H1 (cell line): Measurements from ENCODE around the gene UTP25. TPM values are rescaled to one million over a fixed set of nuclear protein-coding genes. Genes with fewer than 3 reads are reported as not detected.

Experiments
- BCL11A ChIP-seq, 2 experiments: IDR thresholded peaks; one replicate each; pipeline ENCODE4 v1.6.1; 2011; ENCODE audit warnings: low read depth in 2 of 2, low read length in 2 of 2, mild to moderate bottlenecking in 2 of 2
- NRF1 ChIP-seq: IDR thresholded peaks from 2 replicates; pipeline ENCODE4 v1.6.1; 2011; ENCODE audit warnings: mild to moderate bottlenecking, low read depth, low read length, improper control_type of control experiment
- POLR2AphosphoS5 ChIP-seq: IDR thresholded peaks from 2 replicates; pipeline ENCODE4 v1.6.1; 2011; ENCODE audit warnings: low read depth, low read length
- USF2 ChIP-seq: IDR thresholded peaks from 2 replicates; pipeline ENCODE4 v1.6.1; 2011; ENCODE audit warnings: low read length, improper control_type of control experiment
- polyA plus RNA-seq, 7 experiments: library from polyadenylated mRNA; depleted of rRNA in 3 of 7; stranded (reverse) in 5 of 7; unstranded in 2 of 7; fragments of >200 nt in 5 of 7; fragments of 200-250 nt in 2 of 7; gene quantifications; 1 replicate in 5 of 7; 2 replicates in 1 of 7; 4 replicates in 1 of 7; pipeline versions ENCODE4 v1.2.1 to v1.2.3, GENCODE V29; 2011 to 2013; ENCODE audit warnings: missing spikeins in 2 of 7, mixed read lengths in 2 of 7
- total RNA-seq: library from RNA; stranded (reverse); fragmentation: NEBNext Ultra II Directional; extraction: Animal tissue kit (Norgen Biotek cat#: 25700); gene quantifications from 2 replicates; pipeline ENCODE4 v1.2.1, GENCODE V29; 2021
- TF ChIP-seq, protein P1 (sequence below): IDR thresholded peaks from 2 replicates; pipeline ENCODE4 v1.6.1; 2011; ENCODE audit warnings: low read depth, mild to moderate bottlenecking, low read length; ENCODE audit not compliant: insufficient read depth

Gene UTP25
- total and polyA plus RNA-seq, 2 of the 8 experiments (the other 6 are each of a cell fraction or from before 2014, with no cell fraction given), result 4.0 to 7.6 TPM

DNA sequence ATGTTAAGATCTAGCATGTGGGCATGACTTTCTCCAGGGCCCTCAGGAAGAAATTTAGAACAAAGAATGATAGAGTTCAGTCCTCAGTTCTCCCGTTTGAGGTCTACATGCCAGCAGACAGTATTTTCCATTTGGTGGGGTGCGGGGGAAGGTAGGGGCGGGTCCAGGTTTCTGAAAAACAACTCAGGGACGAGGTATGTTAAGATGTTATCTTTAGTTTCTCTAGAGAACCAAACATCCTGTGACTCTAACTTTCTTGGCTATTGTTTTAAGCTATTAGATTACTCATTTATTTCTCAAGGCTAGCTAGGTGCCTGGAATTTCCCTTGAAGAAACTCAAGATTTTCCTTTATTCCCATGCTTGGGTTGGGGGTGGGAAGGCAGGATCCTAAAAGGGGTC, 67.9 kb downstream of the UTP25 start (continued):
- TF ChIP-seq, protein P1, sequence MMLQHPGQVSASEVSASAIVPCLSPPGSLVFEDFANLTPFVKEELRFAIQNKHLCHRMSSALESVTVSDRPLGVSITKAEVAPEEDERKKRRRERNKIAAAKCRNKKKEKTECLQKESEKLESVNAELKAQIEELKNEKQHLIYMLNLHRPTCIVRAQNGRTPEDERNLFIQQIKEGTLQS, result no peak
- TF ChIP-seq USF2, result no peak
- no peak for TF ChIP-seq POLR2AphosphoS5
- no peak for TF ChIP-seq NRF1
- no peak for TF ChIP-seq BCL11A (IDR thresholded peaks at IDR 0.05; ENCODE audit: low read depth in 2 of 2, low read length in 2 of 2)
